Fibroblast of upper back skin (primary cell): ENCODE measurements around the gene RLN3.
A peak's percentile ranks its signal among the peaks of the same experiment; 100 is the strongest.
"Not testable (repeated sequence)": the region's sequence is repeated elsewhere in the genome, so short reads cannot be mapped to it uniquely, and the experiment has no call there.

Experiments
- DNase-seq: peaks from one replicate; pipeline ENCODE4 v3.0.0-alpha.2; 2013

Gene RLN3

GRCh38 chr19:13995878-13996765 is 31.8 kb upstream of the RLN3 start:
- no peak for DNase-seq

DNA sequence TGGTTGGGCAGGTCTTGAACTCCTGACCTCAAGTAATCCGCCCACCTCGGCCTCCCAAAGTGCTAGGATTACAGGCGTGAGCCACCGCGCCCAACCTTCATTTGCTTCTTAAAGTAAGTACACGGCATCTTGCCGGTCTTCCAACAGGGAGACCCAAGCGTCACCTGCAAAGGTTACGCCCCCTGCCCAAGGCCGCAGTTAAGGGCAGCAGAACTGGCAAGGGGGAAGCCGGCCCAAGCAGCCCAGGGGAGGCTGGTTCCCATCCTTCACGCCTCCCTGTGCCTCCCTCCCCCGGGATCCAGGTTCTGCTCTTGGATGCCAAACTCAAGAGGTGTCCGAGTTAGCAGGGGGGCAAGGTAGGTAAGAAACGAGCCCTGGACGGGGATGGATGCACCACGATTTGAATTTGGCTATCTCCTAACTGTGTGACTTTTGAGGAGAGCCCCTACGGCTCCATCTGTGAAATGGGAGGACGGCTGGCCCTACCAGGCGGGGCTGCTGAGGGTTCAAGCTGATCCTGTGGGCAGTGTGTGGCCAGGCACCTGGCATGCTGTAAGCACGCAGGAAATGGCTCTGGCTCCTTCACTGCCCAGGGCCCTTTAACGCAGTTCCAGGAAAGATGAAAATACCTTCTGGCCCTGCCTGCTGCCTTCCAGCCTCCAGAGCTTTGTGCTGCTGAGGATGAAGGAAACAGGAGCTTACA is 30.9 kb upstream of the RLN3 start:
- DNase-seq: no peak

DNA sequence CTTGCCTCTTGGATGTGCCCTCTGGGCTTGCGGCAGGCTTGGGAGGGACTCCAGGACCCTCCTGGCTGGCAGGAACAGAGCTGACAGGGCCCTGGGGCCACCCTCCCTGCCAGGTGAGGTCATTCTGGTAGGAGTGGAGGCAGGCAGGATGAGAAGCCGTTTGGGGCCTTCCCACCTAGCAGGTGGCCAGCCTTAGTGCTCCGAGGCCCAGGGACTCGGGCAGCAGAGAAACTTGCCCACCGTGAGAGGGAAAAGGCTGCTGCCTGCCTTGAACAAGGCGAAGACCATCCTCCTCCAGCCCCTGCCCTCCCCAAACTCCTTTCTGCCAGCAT is 30.4 kb upstream of the RLN3 start:
- DNase-seq: no peak

DNA sequence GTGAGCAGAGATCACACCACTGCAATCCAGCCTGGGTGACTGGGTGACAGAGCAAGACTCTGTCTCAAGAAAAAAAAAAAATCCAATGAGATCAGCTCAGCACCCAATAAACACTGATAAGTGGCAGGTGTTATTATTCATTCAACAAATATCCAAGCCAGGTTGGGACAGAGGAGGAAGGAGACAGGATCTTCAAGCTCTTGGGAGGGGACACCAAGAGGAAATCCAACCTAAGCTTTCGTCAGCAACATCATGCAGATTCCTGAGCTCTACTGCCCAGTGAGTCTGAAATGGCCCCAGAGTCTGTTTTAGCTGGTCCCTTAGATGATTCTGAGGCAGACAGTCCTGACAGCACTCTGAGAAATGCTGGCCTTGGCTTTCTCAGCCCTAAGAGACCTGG is 29.5 kb upstream of the RLN3 start:
- DNase-seq: no peak

DNA sequence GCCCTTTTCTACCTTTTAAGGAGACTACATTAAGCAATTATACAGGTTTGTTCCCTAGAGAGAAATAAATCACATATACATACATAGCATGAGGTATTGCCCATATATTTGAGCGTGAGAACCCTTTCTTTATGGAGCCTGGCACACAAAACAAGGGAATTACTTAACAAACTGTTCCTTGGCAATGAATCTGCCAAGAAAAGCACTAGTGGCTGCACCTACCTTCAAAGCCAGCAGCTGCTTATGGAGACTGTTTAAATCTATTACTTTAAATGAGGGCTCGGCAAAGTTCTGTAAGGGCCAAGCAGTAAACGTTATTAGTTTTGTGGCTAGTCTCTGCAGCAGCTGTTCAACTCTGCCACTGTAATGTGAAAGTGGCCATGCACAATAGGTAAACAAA is 28.9 kb upstream of the RLN3 start:
- no peak for DNase-seq

- no peak for DNase-seq
Measured at GRCh38 chr19:14000691-14001375, 27.1 kb upstream of the RLN3 start.

GRCh38 chr19:14002571-14003250 is 25.2 kb upstream of the RLN3 start:
- DNase-seq: no peak

DNA sequence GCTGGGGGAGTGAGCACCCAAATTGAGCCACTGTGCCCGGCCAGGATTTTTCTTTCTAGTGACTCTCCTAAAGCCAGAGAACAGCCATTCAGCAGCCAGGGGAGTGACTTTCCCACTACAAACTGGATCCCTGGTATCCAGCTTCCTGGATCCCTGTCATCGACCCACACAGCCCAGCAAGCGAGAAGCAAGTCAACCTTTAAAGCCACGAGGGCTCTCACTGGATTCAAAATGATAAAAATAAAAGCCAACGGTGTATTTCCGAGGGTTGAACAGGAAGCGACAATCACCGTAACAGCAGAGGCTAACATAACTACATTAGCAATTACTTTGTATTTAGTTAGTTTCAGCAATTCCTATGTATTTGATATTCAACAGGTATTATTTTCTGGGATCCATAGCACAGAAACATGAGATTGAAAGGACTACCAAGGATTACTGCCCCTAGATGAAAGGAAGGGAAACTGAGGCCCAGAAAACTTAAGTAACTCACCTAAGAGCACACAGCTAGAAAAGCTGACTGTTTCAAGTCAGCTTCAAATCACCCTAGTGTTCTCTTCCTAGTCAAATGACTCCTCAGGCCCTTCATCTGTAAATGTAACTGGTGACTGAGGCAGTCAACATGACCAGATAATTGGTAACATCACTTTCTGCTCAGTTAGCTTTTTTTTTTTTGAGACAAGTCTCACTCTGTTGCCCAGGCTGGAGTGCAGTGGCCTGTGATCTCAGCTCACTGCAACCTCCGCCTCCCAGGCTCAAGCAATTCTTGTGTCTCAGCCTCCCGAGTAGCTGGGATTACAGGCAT is 24.5 kb upstream of the RLN3 start:
- DNase-seq: no peak

DNA sequence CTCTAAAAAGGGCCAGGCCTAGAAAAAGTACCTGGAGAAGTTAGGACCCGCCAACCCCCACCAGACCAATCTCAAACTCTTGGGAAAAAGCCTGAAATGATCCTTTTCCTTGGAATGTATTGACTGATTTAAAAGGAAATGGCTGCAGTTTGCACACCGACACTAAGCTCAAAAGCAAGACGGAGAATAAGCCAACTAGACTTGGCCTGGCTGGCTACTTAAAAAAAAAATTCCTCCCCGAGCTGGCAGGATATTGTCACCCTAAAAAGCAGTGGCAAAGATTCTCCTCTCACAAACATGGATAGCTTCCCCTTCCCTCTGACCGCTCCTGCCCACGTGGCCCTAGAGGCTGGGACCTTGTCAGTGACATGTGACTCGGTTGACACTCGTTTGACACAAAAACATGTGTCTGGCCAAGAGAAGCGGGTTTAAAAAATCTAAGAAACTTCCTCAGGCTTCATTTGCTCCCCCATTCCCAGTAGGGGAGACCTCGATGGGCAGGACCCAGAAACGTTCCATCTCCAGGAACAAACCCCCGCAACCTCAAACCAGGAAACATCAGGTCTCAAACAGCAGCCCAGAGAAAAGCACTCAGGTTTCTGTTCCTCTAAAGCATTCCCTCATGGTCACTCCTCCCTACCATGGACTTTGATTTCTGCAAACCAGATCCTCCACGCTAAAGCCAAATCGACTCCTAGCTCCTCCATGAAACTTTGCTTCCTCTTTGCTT is 23.2 kb upstream of the RLN3 start:
- DNase-seq: no peak

DNA sequence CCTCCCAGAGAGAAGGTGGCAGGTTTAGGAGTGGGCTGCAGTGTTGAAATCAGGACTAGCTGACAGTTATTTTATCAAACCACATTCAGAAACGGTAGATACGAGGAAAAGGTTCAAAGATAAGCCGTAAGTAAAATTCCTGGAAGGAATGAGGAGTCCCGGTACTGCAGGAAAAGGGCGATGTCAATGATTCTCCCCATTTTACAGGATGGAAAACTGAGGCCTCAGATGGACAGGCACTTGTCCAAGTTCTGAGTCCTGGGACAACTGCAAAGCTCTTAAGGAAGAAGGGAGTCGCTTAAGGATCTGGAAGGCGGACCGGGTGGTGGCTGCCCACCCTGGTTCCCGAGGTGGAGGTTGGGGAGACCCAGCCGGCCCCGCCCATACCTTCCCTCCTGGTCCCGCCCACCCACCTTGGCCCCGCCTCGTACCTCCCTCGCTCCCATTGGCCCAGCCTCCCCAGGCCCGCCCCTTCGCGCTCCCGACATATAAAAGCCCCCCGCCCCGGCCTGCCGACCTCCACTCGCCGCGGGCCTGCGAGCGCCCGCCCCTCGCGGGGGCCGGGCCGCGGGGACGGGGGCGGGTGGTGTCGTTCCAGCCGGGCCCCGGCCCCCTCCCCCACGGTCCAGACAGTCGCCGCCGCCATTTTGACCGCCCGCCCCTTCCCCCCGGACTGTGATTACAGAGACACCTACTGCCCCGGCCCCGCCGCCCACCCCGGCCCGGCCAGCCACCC is 22.4 kb upstream of the RLN3 start:
- peak; percentile 81 for DNase-seq

DNA sequence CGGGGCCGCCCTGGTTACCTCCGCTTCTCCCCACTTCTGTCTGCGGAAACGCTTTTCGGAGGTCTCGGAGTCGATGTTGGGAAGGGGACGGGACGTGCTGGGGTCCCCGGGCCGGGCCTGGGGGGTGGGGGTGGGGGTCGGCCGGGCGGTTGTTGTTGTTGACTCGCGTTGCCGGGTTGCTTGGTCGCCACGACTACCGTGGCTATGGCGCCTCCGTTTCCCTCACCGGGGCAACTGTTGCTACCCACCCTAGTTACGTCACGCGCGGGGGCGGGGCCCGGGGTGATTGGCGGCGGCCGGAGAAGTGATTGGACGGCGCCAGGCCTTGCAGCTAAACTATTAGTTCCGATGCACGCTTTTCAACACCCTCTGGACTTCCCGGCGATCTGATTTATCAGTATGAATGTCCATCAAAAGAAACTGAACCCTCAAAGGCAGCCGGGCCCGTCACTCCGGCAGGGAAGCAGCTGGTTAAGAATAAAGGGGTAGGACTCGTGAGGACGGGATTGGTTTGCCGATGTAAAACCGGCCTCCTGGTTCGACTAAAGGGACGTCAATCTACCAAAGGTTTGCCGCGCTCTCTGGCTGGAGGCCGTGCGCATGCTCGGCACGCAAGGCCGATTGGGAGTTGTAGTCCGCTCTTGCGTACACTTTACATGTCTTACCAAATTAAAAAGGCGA is 21.7 kb upstream of the RLN3 start, which contains the start of gene RFX1:
Gene RFX1 (minus strand): TSS at position 236 of the 681 bp plus-strand sequence. CDS start 12,477 bp downstream, outside the sequence.
- peak; percentile 100 for DNase-seq

- DNase-seq: no peak
Measured at GRCh38 chr19:14006766-14007562, 21.0 kb upstream of the RLN3 start.

GRCh38 chr19:14012378-14012915 is 15.5 kb upstream of the RLN3 start:
- no peak for DNase-seq

DNA sequence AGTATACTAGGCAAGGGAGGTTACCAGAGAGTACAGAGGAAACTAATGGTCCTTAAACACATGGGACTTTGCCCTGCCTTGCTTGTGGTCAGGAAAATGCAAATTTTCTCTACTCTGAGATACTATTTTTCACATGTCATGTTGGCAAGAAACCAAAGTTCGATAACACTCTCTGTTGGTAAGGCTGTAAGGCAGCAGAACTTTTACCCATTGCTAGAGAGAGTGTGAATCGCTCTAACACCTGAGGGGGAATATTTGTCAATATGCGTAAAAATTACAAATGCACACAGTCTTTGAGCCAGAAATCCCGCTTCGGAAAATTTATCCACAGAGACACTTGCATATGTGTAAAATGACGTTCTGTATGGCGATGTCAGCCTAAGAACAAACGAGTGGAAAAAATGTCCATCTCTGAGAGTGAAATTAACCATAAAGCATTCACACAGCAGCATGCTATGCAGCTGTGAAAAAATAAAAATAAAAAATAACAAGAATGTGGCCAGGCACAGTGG is 12.4 kb upstream of the RLN3 start:
- no peak for DNase-seq

- no peak for DNase-seq
Measured at GRCh38 chr19:14019100-14019499, 8.8 kb upstream of the RLN3 start.

GRCh38 chr19:14019739-14020138 is 8.2 kb upstream of the RLN3 start:
- DNase-seq: not testable (repeated sequence)

DNA sequence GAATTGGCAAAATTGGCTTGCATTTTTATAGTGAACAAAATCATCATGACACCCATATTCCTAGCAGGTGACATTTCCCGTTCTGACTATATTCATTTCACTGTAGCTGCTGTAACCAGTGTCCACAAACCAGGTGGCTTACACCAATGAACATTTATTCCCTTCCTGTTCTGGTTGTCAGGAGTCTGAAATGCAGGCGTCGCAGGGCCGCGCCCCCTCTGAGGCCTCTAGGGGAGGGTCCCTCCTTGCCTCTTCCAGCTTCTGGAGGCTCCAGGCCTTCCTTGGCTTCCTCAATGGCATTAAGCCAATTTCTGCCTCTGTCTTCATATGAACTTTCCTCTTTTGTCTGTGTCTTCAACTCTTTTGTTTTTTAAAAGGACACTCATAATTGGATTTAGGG is 6.5 kb upstream of the RLN3 start:
- DNase-seq: no peak

DNA sequence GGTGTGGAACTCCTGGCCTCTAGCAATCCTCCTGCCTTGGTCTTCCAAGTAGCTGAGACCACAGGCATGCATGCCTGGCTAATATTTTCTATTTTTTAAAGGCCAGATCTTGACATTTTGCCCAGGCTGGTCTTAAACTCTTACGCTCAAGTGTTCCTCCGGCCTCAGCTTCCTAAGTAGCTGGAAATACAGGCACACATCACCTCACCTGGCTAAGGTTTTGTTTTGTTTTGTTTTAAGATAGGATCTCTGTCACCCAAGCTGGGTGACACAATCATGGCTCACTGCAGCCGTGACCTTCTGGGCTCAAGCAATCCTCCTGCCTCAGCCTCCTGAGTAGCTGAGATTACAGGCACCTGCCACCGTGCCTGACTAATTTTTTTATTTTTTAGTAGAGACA is 5.5 kb upstream of the RLN3 start:
- peak; percentile 39 for DNase-seq
